Aorta (tissue), 5 donors: ENCODE measurements around the gene SAMM50. TPM values are rescaled to one million over a fixed set of nuclear protein-coding genes. Genes with fewer than 3 reads are reported as not detected.
A peak's percentile ranks its signal among the peaks of the same experiment; 100 is the strongest.
"Not testable (repeated sequence)": the region's sequence is repeated elsewhere in the genome, so short reads cannot be mapped to it uniquely, and the experiment has no call there.

Experiments
- ATAC-seq: fragments of 200-7000 bp; cut with Tn5 transposase; one replicate; pipeline ENCODE4 v1.9.1; 2022; ENCODE audit warnings: moderate library complexity; ENCODE audit not compliant: low FRiP score
- DNase-seq, 2 donors: peaks; one replicate each; pipeline ENCODE4 v3.0.0-alpha.2; 2020
- H3K27ac ChIP-seq, 2 donors: one replicate each; pipeline ENCODE4 v1.5.1; 2013; ENCODE audit warnings: low read length in 2 of 2, mild to moderate bottlenecking in 2 of 2, moderate library complexity in 2 of 2, control low read depth in 1 of 2, inconsistent platforms in 1 of 2, low read depth in 1 of 2
- H3K27me3 ChIP-seq, 2 donors: one replicate each; pipeline ENCODE4 v1.6.1; 2013; ENCODE audit warnings: control low read depth in 1 of 2, low read length in 1 of 2, mild to moderate bottlenecking in 1 of 2, moderate library complexity in 1 of 2; ENCODE audit not compliant: insufficient read depth in 2 of 2, control insufficient read depth in 1 of 2
- H3K36me3 ChIP-seq, 2 donors: one replicate each; pipeline ENCODE4 v1.6.1; 2013; ENCODE audit warnings: control low read depth in 1 of 2, low read length in 1 of 2, mild to moderate bottlenecking in 1 of 2; ENCODE audit not compliant: insufficient read depth in 2 of 2, control insufficient read depth in 1 of 2
- H3K4me1 ChIP-seq, 2 donors: one replicate each; pipeline ENCODE4 v1.6.1; 2013; ENCODE audit warnings: low read length in 2 of 2, control low read depth in 1 of 2, mild to moderate bottlenecking in 1 of 2, moderate library complexity in 1 of 2; ENCODE audit not compliant: insufficient read depth in 2 of 2, control insufficient read depth in 1 of 2
- H3K4me3 ChIP-seq, 2 donors: one replicate each; pipeline ENCODE4 v1.5.1; 2013; ENCODE audit warnings: low read length in 2 of 2, control low read depth in 1 of 2, mild to moderate bottlenecking in 1 of 2
- H3K9me3 ChIP-seq: one replicate; pipeline ENCODE4 v1.6.1; 2013; ENCODE audit warnings: mild to moderate bottlenecking, low read length; ENCODE audit not compliant: control insufficient read depth
- WGBS, 2 donors: extraction: QIAGEN DNeasy Blood & Tissue Kit; methylation state at CpG; one replicate each; pipeline ENCODE4 v1.1.7; 2013; 5-methylcytosine and 5-hydroxymethylcytosine counted together
- intact Hi-C, 2 donors: fragments of 100-400 bp; cut with DNase I; formaldehyde crosslinking; loops; one replicate each; pipeline versions ENCODE4 v1.14.2 to v1.15.0; 2022
- polyA plus RNA-seq, 2 donors: library from polyadenylated mRNA; stranded (reverse); fragments of 200-250 nt; gene quantifications; one replicate each; pipeline ENCODE4 v1.2.3, GENCODE V29; 2013
- total RNA-seq, 2 donors: library from RNA; stranded (reverse); fragmentation: NEBNext Ultra II Directional; extraction: Animal tissue kit (Norgen Biotek cat#: 25700); gene quantifications; one replicate each; pipeline ENCODE4 v1.2.1, GENCODE V29; 2021
- donor health status: healthy with polysubstance abuse.
- donor health status: Bipolar disorder and iron deficiency.
- donor health status: DM: no; HTN: no; CAD: no.
- donor health status: DM: no; HTN: no; CAD: no.
- donor health status: DM: yes; HTN: yes; CAD: no.

SAMM50 gene
- total and polyA plus RNA-seq, 4 donors = 20.9 to 29.7 (median 29.3) TPM

GRCh38 chr22:44012162-44012561 lies 56.9 kb downstream of the SAMM50 start:
- DNase-seq (no peak), ATAC-seq (no peak)
- intact Hi-C loops = loop anchor here in 1 of 2 donors (10.0 kb wide), 1 partner anchor 57 kb away; the partner anchor contains the start of gene SAMM50
- Histone ChIP-seq H3K36me3 (no peaks in the 10 kb centered on the region), H3K4me3 (no peak overlapping the region), H3K4me1 (no peaks in the 10 kb centered on the region), H3K9me3 (no peaks in the 10 kb centered on the region), H3K27ac (no peak overlapping the region), H3K27me3 (no peaks in the 10 kb centered on the region)
- WGBS, 2 donors = 86 to 88% methylated on average over 5 of the region's 5 CpGs

- no peaks in the 10 kb centered on the region for H3K9me3 ChIP-seq
- H3K4me1 ChIP-seq = no peaks in the 10 kb centered on the region
- no peak for ATAC-seq
- WGBS, 2 donors = 93% methylated on average over 7 of the region's 7 CpGs
- no peak overlapping the region for H3K4me3 ChIP-seq
- DNase-seq = no peak
- H3K27ac ChIP-seq = no peak overlapping the region
- intact Hi-C loops = loop anchor here in 1 of 2 donors (10.0 kb wide), 1 partner anchor 58 kb away; the partner anchor contains the start of gene SAMM50
- no peaks in the 10 kb centered on the region for H3K27me3 ChIP-seq
- no peaks in the 10 kb centered on the region for H3K36me3 ChIP-seq
Observed at GRCh38 chr22:44012591-44012990, 57.3 kb downstream of the SAMM50 start.

GRCh38 chr22:44014241-44014640 lies 59.0 kb downstream of the SAMM50 start:
- Histone ChIP-seq H3K36me3 (no peaks in the 10 kb centered on the region), H3K27me3 (no peaks in the 10 kb centered on the region), H3K27ac (no peak overlapping the region), H3K4me3 (no peak overlapping the region), H3K4me1 (no peaks in the 10 kb centered on the region), H3K9me3 (no peaks in the 10 kb centered on the region)
- intact Hi-C loops = loop anchor here in 1 of 2 donors (10.0 kb wide), 1 partner anchor 59 kb away; the partner anchor contains the start of gene SAMM50
- 76 to 87% methylated on average over 2 of the region's 2 CpGs for WGBS, 2 donors
- no peak for ATAC-seq
- DNase-seq = no peak

- not testable (repeated sequence) for H3K27me3 ChIP-seq, H3K36me3 ChIP-seq, H3K27ac ChIP-seq, ATAC-seq, H3K4me3 ChIP-seq, H3K4me1 ChIP-seq, H3K9me3 ChIP-seq
- peak in 1 of 2 donors; percentile 1 for DNase-seq
- 84 to 88% methylated on average over 3 of the region's 3 CpGs for WGBS, 2 donors
- intact Hi-C loops = loop anchor here in 1 of 2 donors (10.0 kb wide), 1 partner anchor 62 kb away; the partner anchor contains the start of gene SAMM50
Observed at GRCh38 chr22:44016586-44016985, 61.3 kb downstream of the SAMM50 start.

- 95% methylated on average over 9 of the region's 9 CpGs for WGBS, 2 donors
- ATAC-seq (no peak), DNase-seq (peak in 1 of 2 donors; percentile 58)
- no peak overlapping the region for H3K4me3 ChIP-seq
- no peak overlapping the region for H3K27ac ChIP-seq
- H3K4me1 ChIP-seq = no peaks in the 10 kb centered on the region
- no peaks in the 10 kb centered on the region for H3K9me3 ChIP-seq
- H3K27me3 ChIP-seq = no peaks in the 10 kb centered on the region
- H3K36me3 ChIP-seq = no peaks in the 10 kb centered on the region
- intact Hi-C loops = loop anchor here in 1 of 2 donors (10.0 kb wide), 1 partner anchor 64 kb away; the partner anchor contains the start of gene SAMM50
Observed at GRCh38 chr22:44018594-44018993, 63.4 kb downstream of the SAMM50 start.

- 85 to 87% methylated on average over 10 of the region's 10 CpGs for WGBS, 2 donors
- intact Hi-C loops = loop anchor here in 1 of 2 donors (10.0 kb wide), 1 partner anchor 65 kb away; the partner anchor contains the start of gene SAMM50
- Histone ChIP-seq H3K36me3 (no peaks in the 10 kb centered on the region), H3K4me1 (no peaks in the 10 kb centered on the region), H3K27me3 (no peaks in the 10 kb centered on the region), H3K9me3 (no peaks in the 10 kb centered on the region), H3K27ac (no peak overlapping the region), H3K4me3 (no peak overlapping the region)
- ATAC-seq (no peak), DNase-seq (peak in 1 of 2 donors; percentile 58)
Observed at GRCh38 chr22:44019416-44019815, 64.2 kb downstream of the SAMM50 start.

- no peak overlapping the region for H3K4me3 ChIP-seq
- 83 to 90% methylated on average over 5 of the region's 5 CpGs for WGBS, 2 donors
- H3K27ac ChIP-seq = no peak overlapping the region
- intact Hi-C loops = loop anchor here in 1 of 2 donors (10.0 kb wide), 1 partner anchor 65 kb away; the partner anchor contains the start of gene SAMM50
- H3K4me1 ChIP-seq = no peaks in the 10 kb centered on the region
- no peaks in the 10 kb centered on the region for H3K36me3 ChIP-seq
- ATAC-seq = no peak
- peak in 1 of 2 donors; percentile 9 for DNase-seq
- H3K27me3 ChIP-seq = no peaks in the 10 kb centered on the region
- no peaks in the 10 kb centered on the region for H3K9me3 ChIP-seq
Observed at GRCh38 chr22:44019846-44020245, 64.6 kb downstream of the SAMM50 start.

- Histone ChIP-seq H3K9me3 (no peaks in the 10 kb centered on the region), H3K4me3 (no peak overlapping the region), H3K36me3 (no peaks in the 10 kb centered on the region), H3K4me1 (no peaks in the 10 kb centered on the region), H3K27me3 (no peaks in the 10 kb centered on the region), H3K27ac (no peak overlapping the region)
- WGBS, 2 donors = 94 to 95% methylated on average over 8 of the region's 8 CpGs
- no peak for DNase-seq
- intact Hi-C loops = no loop called here
- ATAC-seq = no peak
Observed at GRCh38 chr22:44020981-44021380, 65.7 kb downstream of the SAMM50 start.
